Naive thymus-derived CD8-positive, alpha-beta T cell (primary cell): ENCODE measurements around the gene UNC5C. TPM values are rescaled to one million over a fixed set of nuclear protein-coding genes. Genes with fewer than 3 reads are reported as not detected.

ENCODE experiments used
- ATAC-seq, 2 donors: fragments of 150-1000 bp; cut with Tn5 transposase in 1 of 2; sonication (Bioruptor Pico), chemical (Tn5 transposase) in 1 of 2; 1 replicate in 1 of 2; 2 replicates in 1 of 2; pipeline ENCODE4 v1.10.0; 2021; ENCODE audit warnings: mild to moderate bottlenecking in 2 of 2, moderate library complexity in 2 of 2
- POLR2A ChIA-PET: fragments of 350-600 bp; sonication (Branson Sonifier 250); formaldehyde crosslinking; loops from one replicate; lab custom pipeline; 2021; ENCODE audit warnings: antibody characterized with exemption; lab: Charles Lee
- DNase-seq, 10 donors: peaks; one replicate each; pipeline versions ENCODE4 v3.0.0 to v3.0.0-alpha.2; 2020 to 2022
- H3K27ac Mint-ChIP-seq, 10 donors: one replicate each; pipeline ENCODE4 v1.8.0; 2020 to 2022; ENCODE audit warnings: mild to moderate bottlenecking in 10 of 10, mixed read lengths in 10 of 10, moderate library complexity in 4 of 10, inconsistent platforms in 1 of 10
- H3K27me3 Mint-ChIP-seq, 5 donors: one replicate each; pipeline ENCODE4 v1.8.0; 2021 to 2022; ENCODE audit warnings: mixed read lengths in 5 of 5
- H3K36me3 Mint-ChIP-seq, 3 donors: one replicate each; pipeline ENCODE4 v1.8.0; 2020 to 2022; ENCODE audit warnings: mixed read lengths in 3 of 3, mild to moderate bottlenecking in 2 of 3, inconsistent platforms in 1 of 3
- H3K4me1 Mint-ChIP-seq, 4 donors: one replicate each; pipeline ENCODE4 v1.8.0; 2021 to 2022; ENCODE audit warnings: mixed read lengths in 4 of 4
- H3K4me3 Mint-ChIP-seq, 10 donors: one replicate each; pipeline ENCODE4 v1.8.0; 2020 to 2022; ENCODE audit warnings: mild to moderate bottlenecking in 10 of 10, mixed read lengths in 10 of 10, moderate library complexity in 6 of 10, inconsistent platforms in 1 of 10
- H3K9me3 Mint-ChIP-seq, 9 donors: one replicate each; pipeline ENCODE4 v1.8.0; 2020 to 2022; ENCODE audit warnings: mixed read lengths in 9 of 9, mild to moderate bottlenecking in 3 of 9, inconsistent platforms in 1 of 9, moderate library complexity in 1 of 9
- polyA plus RNA-seq, 3 donors: library from polyadenylated mRNA; unstranded; fragments of 300-500 nt; fragmentation: Illumina TruSeq; gene quantifications; one replicate each; pipeline ENCODE4 v1.2.3, GENCODE V29; 2021
- total RNA-seq, 8 experiments: library from RNA in 2 of 8; stranded (reverse) in 2 of 8; gene quantifications; one replicate each; pipeline ENCODE4 v1.2.3 and lab custom pipeline; 2021 to 2026

Gene UNC5C
- total and polyA plus RNA-seq, 5 experiments from 2014 or later: not detected

- no peak for DNase-seq
- Mint-ChIP-seq H3K9me3 (peaks cover 0 to 2% (median 0%) of the 10 kb centered on the region in 9 donors), H3K36me3 (no peaks in the 10 kb centered on the region)
Measured at GRCh38 chr4:95556207-95556859, 7.6 kb upstream of the UNC5C start.

GRCh38 chr4:95552942-95553550 lies 4.3 kb upstream of the UNC5C start:
- no peaks in the 10 kb centered on the region for H3K36me3 Mint-ChIP-seq
- POLR2A ChIA-PET: no interaction called here
- H3K4me3 Mint-ChIP-seq: no peak overlapping the region

More at GRCh38 chr4:95556207-95556859, 7.6 kb upstream of the UNC5C start:
- peaks cover 0 to 10% (median 4%) of the 10 kb centered on the region in 5 donors for H3K27me3 Mint-ChIP-seq
- POLR2A ChIA-PET: no interaction called here
- no peaks in the 10 kb centered on the region for H3K4me1 Mint-ChIP-seq
- H3K27ac Mint-ChIP-seq: no peak overlapping the region
- no peak for ATAC-seq
- no peak overlapping the region for H3K4me3 Mint-ChIP-seq

GRCh38 chr4:95551653-95552052 lies 2.9 kb upstream of the UNC5C start:
- Mint-ChIP-seq H3K27ac (no peak overlapping the region), H3K4me1 (peaks cover 6 to 25% (median 19%) of the 10 kb centered on the region in 4 donors), H3K9me3 (peaks cover 0 to 3% (median 0%) of the 10 kb centered on the region in 9 donors), H3K27me3 (peaks cover 20 to 40% (median 32%) of the 10 kb centered on the region in 5 donors), H3K4me3 (no peak overlapping the region), H3K36me3 (no peaks in the 10 kb centered on the region)
- POLR2A ChIA-PET: no interaction called here
- ATAC-seq (no peak), DNase-seq (no peak)

More at GRCh38 chr4:95552942-95553550, 4.3 kb upstream of the UNC5C start:
- peaks cover 18 to 27% (median 24%) of the 10 kb centered on the region in 5 donors for H3K27me3 Mint-ChIP-seq
- H3K9me3 Mint-ChIP-seq: peaks cover 0 to 2% (median 0%) of the 10 kb centered on the region in 9 donors
- H3K27ac Mint-ChIP-seq: no peak overlapping the region
- DNase-seq (no peak), ATAC-seq (no peak)
- peaks cover 6 to 19% (median 16%) of the 10 kb centered on the region in 4 donors for H3K4me1 Mint-ChIP-seq

- DNase-seq: no peak
- Mint-ChIP-seq H3K36me3 (no peaks in the 10 kb centered on the region), H3K9me3 (peaks cover 0 to 4% (median 0%) of the 10 kb centered on the region in 9 donors), H3K4me1 (peaks cover 6 to 25% (median 19%) of the 10 kb centered on the region in 4 donors), H3K4me3 (peak overlapping the region in 9 of 10 donors; percentile 55 to 79 (median 72)), H3K27ac (no peak overlapping the region), H3K27me3 (peaks cover 25 to 47% (median 43%) of the 10 kb centered on the region in 5 donors)
- no peak for ATAC-seq
- POLR2A ChIA-PET: no interaction called here
Measured at GRCh38 chr4:95550115-95550987, 1.6 kb upstream of the UNC5C start.

GRCh38 chr4:95549246-95550114 lies 707 bp upstream of the UNC5C start:
- Mint-ChIP-seq H3K4me1 (peaks cover 6 to 25% (median 19%) of the 10 kb centered on the region in 4 donors), H3K27ac (peak overlapping the region in 1 of 10 donors; percentile 10), H3K27me3 (peaks cover 23 to 47% (median 43%) of the 10 kb centered on the region in 5 donors), H3K36me3 (no peaks in the 10 kb centered on the region), H3K9me3 (peaks cover 0 to 4% (median 0%) of the 10 kb centered on the region in 9 donors), H3K4me3 (peak overlapping the region; percentile 45 to 79 (median 70))
- ATAC-seq (peak in 1 of 2 donors; percentile 8), DNase-seq (no peak)
- POLR2A ChIA-PET: no interaction called here

- no peaks in the 10 kb centered on the region for H3K36me3 Mint-ChIP-seq
- DNase-seq (no peak), ATAC-seq (no peak)
- H3K27ac Mint-ChIP-seq: no peak overlapping the region
- H3K4me3 Mint-ChIP-seq: peak overlapping the region in 8 of 10 donors; percentile 22 to 66 (median 56)
- peaks cover 6 to 25% (median 19%) of the 10 kb centered on the region in 4 donors for H3K4me1 Mint-ChIP-seq
- H3K27me3 Mint-ChIP-seq: peaks cover 21 to 47% (median 43%) of the 10 kb centered on the region in 5 donors
- peaks cover 0 to 4% (median 0%) of the 10 kb centered on the region in 9 donors for H3K9me3 Mint-ChIP-seq
- POLR2A ChIA-PET: no interaction called here
Measured at GRCh38 chr4:95547715-95548471, 880 bp downstream of the UNC5C start.

GRCh38 chr4:95546866-95547714 lies 1.7 kb downstream of the UNC5C start:
- peaks cover 21 to 47% (median 43%) of the 10 kb centered on the region in 5 donors for H3K27me3 Mint-ChIP-seq
- H3K4me3 Mint-ChIP-seq: peak overlapping the region in 2 of 10 donors; percentile 2 to 66
- H3K4me1 Mint-ChIP-seq: peaks cover 6 to 25% (median 19%) of the 10 kb centered on the region in 4 donors
- peaks cover 0 to 4% (median 0%) of the 10 kb centered on the region in 9 donors for H3K9me3 Mint-ChIP-seq
- no peak for DNase-seq
- POLR2A ChIA-PET: no interaction called here
- H3K27ac Mint-ChIP-seq: no peak overlapping the region
- no peak for ATAC-seq
- no peaks in the 10 kb centered on the region for H3K36me3 Mint-ChIP-seq

GRCh38 chr4:95546221-95546620 lies 2.6 kb downstream of the UNC5C start:
- DNase-seq (no peak), ATAC-seq (no peak)
- Mint-ChIP-seq H3K36me3 (no peaks in the 10 kb centered on the region), H3K27ac (no peak overlapping the region), H3K27me3 (peaks cover 21 to 43% (median 38%) of the 10 kb centered on the region in 5 donors), H3K4me1 (peaks cover 6 to 25% (median 19%) of the 10 kb centered on the region in 4 donors), H3K9me3 (peaks cover 0 to 3% (median 0%) of the 10 kb centered on the region in 9 donors), H3K4me3 (no peak overlapping the region)
- POLR2A ChIA-PET: no interaction called here

GRCh38 chr4:95545546-95545945 lies 3.2 kb downstream of the UNC5C start:
- peaks cover 6 to 25% (median 17%) of the 10 kb centered on the region in 4 donors for H3K4me1 Mint-ChIP-seq
- ATAC-seq: no peak
- no peak overlapping the region for H3K27ac Mint-ChIP-seq
- H3K27me3 Mint-ChIP-seq: peaks cover 19 to 40% (median 34%) of the 10 kb centered on the region in 5 donors
- POLR2A ChIA-PET: no interaction called here
- DNase-seq: no peak
- H3K36me3 Mint-ChIP-seq: no peaks in the 10 kb centered on the region
- H3K9me3 Mint-ChIP-seq: peaks cover 0 to 3% (median 0%) of the 10 kb centered on the region in 9 donors
- H3K4me3 Mint-ChIP-seq: no peak overlapping the region

- Mint-ChIP-seq H3K27ac (no peak overlapping the region), H3K4me1 (peaks cover 2 to 18% (median 11%) of the 10 kb centered on the region in 4 donors), H3K27me3 (peaks cover 11 to 31% (median 25%) of the 10 kb centered on the region in 5 donors), H3K36me3 (no peaks in the 10 kb centered on the region), H3K9me3 (peaks cover 0 to 3% (median 0%) of the 10 kb centered on the region in 9 donors), H3K4me3 (no peak overlapping the region)
- DNase-seq: no peak
- no peak for ATAC-seq
- POLR2A ChIA-PET: no interaction called here
Measured at GRCh38 chr4:95544113-95545103, 4.4 kb downstream of the UNC5C start.
